GM19372 (cell line): Measurements from ENCODE around the gene PHLPP1.

ENCODE experiments used
- ATAC-seq: cut with Tn5 transposase; IDR thresholded peaks from one replicate; pipeline ENCODE4 v1.9.1; 2021; ENCODE audit warnings: mild to moderate bottlenecking, low read depth, moderate library complexity; ENCODE audit not compliant: unreplicated experiment

Gene PHLPP1

DNA sequence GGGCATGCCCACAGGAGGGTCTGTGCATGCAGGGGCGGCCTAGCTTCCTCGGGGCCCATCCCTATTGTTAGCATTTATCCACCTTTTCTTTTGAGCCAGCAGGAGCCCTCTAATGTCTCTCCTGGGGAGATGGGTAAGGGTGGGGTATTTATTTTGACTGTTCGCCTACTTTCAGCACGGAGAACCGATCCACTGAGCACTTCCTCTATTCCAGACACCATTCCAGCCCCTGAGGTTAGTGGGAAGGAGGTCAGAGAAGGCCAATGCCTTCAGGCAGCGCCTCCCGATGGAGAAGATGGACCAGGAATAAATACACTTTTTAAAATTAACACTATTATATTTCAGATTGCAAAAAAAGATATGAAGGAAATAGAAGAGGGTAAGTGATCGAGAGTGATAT, 276.0 kb downstream of the PHLPP1 start:
- ATAC-seq, result no peak

DNA sequence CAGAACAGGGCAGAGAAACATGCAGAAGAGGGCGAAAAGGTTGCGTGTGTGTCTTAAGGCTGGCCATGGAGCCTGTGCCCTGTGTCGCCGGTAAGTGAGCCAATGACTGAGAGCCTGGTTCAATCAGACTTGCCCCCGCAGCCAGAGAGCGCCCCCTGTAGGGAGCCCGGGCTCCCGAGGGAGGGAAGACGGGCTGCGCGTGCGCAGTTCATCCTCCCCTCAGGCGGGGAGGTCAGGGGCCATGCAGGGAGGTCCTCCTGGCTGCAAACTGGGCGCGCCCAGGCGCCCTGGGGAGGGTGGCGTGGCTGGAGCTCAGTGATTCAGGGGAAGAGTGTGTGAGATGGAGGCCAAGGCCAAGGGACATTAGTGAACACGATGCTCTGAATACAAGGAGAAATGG, 276.6 kb downstream of the PHLPP1 start:
- no peak for ATAC-seq

DNA sequence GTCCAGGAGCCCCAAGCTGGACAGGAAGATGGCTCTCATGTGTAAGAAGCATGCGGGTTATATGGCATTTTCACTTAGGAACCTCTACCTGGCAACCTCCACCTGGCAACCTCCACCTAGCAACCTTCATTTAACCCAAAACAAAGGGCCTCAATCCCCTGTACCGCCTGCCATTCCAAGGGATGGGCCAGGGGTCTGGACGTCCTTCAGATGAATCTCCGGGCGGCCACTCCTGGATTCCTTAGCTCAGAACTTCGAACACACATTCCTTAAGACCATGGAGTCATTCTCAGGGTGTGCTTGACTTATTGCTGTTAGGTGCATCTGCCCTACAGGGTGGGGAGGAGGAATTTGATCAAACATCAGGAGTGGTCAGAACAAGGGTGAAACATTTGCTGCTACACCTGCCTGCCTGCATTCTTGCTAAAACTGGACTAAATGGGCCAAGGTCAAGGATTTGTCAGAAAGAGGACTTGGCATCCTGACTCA, 277.6 kb downstream of the PHLPP1 start:
- ATAC-seq, result no peak

DNA sequence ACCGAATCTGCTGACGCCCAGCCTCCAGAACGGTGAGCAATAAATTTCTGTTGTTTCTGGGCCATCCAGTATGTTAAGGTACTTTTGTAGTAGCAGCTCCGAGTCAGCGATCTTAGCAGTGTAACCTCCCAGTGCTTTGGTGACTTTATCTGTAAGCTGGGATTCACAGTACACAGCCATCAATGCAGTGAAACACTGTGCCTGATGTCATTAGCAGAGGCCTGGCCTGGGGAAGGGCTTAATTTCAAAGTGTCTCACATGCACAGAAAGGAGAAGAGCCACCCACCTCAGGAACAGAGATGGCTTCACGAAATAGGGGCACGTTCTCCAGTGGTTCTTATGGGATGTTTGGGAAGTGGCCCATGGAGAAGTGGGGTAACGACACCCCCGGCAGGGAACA, 281.2 kb downstream of the PHLPP1 start:
- ATAC-seq, result no peak

DNA sequence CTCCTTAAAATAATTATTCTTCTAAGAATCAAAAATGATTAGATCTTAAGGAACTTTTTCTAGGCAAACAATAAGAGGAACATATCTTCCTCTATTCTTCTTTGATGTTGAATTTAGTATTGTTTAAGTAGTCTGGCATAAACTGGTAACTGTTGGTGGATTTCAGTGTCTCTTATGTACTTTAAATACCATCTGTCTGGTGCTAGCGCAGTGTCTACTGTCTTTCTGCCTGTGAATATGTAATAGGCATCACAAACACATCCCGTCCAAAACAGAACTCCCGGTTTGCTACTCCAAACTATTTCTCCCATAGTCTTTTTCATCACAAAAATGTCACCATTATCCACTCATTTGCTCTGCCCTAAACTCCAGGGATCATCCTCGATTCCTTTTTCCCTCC, 281.7 kb downstream of the PHLPP1 start:
- ATAC-seq, result no peak

DNA sequence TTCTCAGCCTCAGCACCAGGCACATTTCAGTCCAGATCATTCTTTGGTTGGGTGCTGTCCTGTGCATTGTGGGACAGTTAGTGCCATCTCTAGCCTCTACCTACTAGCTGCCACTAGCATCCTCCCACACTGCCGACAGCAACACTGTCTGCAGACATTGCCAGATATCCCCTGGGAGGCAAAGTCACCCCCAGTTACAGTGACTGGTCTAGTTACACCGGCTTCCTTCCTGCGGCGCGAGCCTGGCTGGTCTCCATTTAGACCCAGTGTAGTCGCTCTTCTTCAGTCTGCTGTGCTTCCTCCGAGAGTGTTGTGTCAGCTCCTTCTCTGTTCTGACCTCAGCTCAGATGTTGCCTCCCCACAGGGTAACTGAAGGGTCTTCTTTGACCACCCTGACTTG, 283.1 kb downstream of the PHLPP1 start:
- ATAC-seq, result no peak

DNA sequence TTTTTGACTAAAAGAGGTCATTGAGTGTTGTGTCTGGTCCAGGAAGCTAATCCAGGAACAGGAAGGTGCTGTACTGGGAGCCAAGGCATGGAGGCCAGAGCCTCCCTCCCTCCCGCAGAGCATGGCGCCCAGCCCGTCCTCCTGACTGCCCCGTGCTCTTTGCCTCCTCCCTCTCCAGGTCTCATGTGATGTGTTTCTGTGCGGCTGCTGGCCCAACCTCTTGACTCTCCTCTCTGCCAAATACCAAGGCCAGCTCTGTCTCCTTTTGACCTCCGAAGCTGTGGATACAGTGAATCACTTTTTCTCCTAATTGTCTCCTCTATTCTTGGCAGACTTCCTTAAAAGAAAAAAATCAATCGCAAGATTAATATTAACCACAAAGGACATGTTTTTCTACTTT, 284.1 kb downstream of the PHLPP1 start:
- no peak for ATAC-seq

DNA sequence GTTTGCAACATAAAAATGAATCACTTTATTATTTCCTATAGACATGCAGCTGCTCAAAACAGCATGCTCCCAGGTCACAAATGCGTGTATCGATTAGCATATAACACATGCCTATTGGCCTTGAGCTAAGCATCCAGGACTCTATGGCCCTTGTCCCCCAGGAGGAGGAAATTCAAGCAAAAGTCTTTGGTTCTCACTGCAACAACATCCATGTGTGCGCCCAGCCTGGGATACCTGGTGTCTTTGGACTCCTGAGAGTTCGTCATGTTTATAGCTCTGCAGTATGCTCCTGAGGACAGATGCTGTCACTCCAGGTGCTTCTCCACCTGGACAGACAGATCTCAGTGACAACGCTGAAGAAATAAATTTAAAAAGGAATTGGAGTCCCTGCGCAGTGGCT, 284.6 kb downstream of the PHLPP1 start:
- ATAC-seq, result no peak

DNA sequence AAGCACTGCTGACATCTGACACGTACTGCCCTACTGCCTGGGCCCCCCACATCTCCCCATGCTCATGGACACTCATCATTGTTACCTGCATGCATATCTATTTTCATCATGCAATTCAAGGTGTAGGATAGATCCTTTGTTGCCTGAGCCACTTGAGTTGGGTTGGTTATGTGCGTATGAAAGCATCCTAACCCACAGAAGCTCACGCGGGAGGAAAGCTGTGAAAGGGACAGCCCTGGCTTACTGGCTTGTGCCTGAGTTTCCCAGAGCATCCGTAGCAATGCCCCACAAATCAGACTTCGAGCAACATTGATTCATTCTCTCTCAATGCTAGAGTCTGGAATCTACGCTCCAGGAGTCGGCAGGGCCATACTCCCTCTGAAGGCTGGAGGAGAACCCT, 285.5 kb downstream of the PHLPP1 start:
- no peak for ATAC-seq

DNA sequence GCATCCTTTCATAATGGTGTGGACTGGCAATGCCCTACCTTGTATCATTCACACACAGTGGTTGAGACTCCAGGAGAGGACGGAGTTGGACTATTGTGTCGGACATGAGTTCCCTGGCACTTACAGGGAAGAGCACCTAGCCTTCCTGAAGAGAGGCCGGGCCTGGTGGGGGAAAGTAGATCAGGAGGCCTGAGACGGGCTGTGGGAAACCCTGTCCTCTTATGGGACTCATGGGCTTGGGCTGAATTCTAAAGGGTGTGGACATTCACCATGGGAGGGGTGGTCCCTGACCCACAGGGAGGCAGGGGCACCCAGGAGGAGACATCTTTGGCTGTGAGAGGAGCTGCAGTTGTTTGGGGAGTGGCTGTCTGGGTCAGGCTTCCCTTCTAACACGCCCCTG, 286.5 kb downstream of the PHLPP1 start:
- ATAC-seq, result no peak

DNA sequence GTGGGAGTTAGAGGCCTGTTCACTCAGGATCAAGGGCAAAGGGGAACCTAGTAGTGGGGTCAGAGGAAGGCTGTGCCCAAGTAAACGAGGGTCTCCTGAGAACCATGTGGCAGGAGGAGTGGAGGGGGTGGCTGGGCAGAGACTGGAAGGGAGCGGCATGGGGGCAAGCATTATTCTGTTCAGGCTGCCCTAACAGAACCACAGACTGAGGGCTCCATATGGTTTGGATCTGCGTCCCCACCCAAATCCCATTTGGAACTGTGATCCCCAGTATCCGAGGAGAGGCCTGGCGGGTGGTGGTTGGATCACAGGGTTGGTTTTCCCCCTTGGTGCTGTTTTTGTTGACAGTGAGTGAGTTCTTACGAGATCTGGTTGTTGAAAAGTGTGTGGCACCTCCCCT, 287.0 kb downstream of the PHLPP1 start:
- no peak for ATAC-seq

DNA sequence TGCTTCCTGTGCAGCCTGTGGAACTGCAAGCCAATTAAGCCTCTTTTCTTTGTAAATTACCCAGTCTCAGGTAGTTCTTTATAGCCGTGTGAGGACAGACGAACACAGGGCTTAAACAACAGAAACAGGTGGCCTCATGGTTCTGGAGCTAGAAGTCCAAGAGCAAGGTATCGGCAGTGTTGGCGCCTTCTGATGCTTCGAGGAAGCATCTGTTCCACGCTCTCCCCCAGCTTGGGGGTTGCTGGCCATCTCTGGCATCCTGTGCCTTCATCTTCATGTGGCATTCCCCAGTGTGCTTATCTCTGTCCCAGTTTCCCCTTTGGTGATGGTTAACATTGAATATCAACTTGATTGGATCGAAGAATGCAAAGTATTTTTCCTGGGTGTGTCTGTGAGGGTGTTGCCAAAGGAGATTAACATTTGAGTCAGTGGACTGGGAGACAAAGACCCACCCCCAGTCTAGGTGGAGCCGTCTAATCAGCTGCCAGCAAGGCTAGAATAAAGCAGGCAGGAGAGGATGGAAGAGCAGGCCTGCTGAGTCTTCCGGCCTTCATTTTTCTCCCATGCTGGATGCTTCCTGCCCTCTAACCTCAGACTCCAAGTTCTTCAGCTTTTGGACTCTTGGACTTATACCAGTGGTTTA, 287.6 kb downstream of the PHLPP1 start:
- no peak for ATAC-seq

DNA sequence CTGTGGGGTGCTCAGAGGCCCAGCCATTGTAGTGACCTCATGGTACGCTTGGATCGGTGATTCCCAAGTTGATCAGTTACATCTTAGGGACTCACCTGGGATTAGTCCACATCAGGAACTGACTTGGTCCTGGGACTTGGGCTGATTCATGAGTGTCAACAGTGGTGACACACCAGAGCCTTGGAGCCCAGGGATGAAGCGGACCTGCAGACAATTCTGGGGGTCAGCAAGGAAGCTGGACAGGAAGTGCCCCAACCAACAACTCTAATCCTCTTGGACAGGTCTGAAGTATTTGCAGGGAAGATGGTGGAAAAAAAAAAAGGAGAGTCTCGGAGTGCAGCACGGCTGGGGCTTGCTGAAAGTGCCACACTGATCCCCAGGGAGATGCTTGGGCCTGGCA, 288.6 kb downstream of the PHLPP1 start:
- ATAC-seq, result no peak

DNA sequence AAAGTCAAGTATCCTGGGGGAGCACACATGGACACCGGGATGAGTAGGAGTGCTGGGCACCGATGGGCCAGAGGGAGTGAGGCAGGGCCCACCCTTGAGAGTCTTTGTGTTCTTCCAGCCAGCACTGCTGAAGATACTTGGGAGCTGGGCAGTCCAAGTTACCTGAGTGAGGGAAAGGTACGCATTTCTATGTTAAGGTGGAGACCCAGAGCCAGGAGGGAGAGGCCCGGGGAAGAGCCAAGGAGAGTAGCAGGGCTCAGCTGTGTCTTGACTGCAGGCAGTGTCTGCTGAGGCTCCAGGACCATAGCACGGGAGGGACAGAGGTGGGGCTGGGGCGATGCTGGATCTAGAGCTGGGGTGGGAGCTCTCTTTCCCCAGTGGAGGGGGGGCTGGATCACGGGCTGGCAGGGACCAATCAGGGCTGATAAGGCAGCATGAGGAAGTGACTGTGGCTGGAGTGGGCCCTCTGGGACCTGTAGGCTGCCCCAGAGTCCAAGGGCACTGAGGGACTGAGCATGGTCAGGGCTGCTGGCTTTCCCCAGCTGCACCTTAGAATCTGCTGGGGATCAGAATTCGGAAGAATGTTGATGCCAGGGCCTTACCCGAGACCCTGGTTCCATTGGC, 289.2 kb downstream of the PHLPP1 start:
- no peak for ATAC-seq

DNA sequence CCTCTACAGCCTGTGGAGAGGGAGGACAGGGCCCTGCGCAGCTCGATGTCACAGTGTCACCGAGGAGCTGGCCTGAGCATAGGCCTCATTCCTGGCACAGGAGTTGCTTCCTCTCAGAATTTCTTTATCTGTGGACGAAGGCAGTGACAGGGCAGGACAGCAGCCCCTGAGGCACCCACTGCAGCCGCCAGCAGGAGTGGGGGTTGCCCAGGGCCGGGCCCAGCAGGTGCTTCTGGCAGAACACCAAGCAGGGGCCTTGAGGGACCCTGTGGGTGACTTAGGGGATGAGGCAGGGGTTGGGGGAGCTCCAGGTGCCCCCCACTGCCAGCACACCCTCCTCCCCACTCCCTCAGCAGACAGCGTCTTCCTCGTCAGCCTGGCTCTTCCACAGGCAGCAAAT, 290.0 kb downstream of the PHLPP1 start:
- no peak for ATAC-seq

DNA sequence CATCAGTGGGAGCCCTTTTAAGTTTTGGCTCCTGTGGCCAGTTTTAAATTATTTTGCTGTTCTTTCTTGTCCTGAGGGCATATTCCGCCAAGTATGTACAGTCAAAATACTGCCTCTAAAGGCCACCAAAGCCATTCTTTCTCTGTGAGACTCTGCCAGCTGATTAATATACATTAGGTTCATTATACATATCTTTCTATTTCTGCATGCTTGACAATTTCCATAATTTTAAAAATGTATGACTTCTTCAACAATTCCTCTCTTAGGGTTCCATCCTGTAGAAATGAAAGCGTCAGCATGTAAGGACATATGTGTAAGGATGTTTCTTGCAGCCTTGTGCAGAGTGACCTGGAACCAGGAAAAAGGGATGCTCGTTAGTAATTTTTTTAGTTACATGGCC, 291.9 kb downstream of the PHLPP1 start:
- ATAC-seq, result no peak

DNA sequence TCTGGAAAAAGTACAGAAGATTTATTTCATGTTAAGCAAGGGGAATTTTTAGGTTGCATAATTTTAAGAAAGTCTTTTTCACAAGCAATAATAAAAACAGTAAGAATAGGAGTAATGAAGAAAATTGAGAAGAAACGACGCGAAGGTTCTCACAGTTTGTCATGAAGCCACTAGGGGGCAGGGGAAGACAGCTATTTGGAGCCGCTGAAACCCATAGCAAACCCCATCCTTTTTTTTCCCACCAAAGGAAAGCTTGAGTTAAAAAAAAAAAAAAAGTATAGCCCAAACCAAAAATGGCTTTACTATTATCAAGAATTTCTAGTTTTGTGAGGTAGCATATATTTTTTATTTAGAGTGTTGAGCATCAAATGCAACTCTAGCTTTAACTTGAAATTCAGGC, 300.9 kb downstream of the PHLPP1 start:
- no peak for ATAC-seq

DNA sequence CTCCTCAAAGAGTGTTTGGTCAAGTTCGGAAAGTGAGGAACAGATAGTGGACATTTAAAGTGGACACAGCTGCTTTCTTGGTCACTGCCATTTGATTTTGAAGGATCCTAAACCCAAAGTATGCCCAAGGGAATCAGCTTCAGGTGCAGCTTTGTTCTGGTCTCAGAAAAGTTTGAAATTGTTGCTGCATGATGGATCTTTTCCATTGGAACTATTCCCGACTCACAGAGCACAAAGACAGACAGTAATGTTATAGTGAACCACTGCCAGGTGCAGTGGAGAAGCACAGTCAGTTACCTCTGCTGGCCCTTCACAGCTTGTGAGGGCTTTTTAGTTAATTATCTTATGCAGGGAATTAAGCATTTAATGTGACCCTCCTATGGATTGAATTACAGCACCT, 301.7 kb downstream of the PHLPP1 start:
- no peak for ATAC-seq

DNA sequence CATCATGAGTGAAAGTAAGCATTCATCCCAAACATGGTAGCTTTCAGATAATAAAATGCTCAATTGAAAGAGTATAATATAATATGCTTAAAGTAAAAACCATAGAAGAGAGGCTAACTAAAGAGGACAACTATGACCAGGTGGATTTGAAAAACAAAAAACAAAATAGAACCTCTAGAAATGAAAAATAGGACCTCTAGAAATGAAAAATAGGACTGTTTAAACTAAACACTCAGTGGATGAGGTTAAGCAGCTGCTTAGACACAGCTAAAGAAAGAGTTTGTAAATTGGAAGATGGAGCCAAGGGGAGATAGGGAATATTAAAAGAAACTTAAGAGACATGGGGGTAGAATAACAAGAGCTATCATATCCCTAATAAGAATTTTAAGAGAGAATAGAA, 302.6 kb downstream of the PHLPP1 start:
- no peak for ATAC-seq

DNA sequence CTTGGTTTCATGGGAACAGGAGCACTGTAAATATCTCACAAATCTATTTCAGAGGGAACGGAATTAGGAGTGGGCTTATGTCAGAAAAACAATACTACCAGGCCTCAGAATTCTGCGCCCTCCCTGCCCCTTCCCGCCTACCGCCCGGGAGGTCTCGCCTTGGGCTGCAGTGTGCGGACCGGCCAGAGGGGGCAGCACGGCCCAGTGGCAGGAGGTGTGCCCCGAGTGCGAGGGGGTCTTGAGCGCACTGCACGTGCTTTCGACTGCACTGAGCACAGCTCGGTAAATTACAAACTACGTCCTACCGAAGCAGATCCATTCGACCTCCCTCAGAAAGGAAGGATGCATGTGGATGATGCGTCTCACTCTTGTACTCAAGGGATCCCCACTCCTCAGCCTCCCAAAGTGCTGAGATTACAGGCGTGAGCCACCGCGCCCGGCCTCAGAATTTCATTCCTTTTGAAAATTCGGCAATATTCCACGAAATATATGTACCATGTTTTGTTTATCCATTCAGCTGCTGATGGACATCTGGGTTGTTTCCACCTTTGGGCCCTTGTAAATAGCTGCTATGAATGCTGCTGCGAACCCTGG, 307.2 kb downstream of the PHLPP1 start:
- ATAC-seq, result no peak

DNA sequence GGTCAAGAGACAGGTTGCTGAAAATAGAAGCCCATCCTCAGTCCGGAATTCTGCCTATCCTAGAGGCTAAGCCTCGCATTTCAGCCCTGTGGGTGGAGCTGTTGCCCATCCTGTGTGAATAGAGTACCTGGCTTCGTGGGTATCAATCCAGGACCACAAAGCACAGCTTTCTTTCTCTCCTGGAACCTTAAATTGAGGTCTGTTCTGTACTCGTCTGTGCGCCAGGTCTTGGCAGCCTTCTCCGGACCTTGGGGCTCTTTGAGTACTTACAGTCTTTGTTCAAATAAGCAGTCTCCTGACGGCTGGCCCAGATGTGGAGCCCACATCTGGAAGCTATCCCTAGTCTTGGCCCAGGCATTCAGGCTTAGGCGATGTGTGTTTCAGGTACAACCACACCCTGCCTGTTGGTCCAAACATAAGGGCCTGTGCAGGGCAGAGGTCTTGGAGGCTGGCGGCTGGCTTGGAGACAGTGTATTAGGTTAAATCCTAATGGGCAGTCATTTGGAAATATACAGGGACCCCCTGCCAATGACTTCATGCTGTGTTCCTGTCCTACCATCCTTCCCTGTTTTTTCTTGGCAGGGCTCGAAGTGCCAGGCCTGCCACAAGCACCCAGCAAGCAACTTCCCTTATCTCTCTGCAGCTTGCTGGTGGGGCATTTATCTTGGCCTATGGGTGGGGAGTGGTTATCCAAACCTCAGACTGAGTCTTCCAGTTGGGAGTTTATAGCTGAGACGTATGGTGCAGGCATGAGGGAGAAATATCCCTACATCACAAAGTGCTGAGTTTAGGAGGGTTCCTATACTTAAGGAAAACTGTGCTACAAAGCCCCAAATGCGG, 310.1 kb downstream of the PHLPP1 start:
- ATAC-seq, result no peak
